DMS153 (cell line): ENCODE data around the gene RBMS3.
"Not testable (repeated sequence)": the region's sequence is repeated elsewhere in the genome, so short reads cannot be mapped to it uniquely, and the experiment has no call there.

Experiments used
- DNase-seq: peaks from one replicate; lab custom pipeline; 2025; lab: John Stamatoyannopoulos, UW

Gene RBMS3

DNA sequence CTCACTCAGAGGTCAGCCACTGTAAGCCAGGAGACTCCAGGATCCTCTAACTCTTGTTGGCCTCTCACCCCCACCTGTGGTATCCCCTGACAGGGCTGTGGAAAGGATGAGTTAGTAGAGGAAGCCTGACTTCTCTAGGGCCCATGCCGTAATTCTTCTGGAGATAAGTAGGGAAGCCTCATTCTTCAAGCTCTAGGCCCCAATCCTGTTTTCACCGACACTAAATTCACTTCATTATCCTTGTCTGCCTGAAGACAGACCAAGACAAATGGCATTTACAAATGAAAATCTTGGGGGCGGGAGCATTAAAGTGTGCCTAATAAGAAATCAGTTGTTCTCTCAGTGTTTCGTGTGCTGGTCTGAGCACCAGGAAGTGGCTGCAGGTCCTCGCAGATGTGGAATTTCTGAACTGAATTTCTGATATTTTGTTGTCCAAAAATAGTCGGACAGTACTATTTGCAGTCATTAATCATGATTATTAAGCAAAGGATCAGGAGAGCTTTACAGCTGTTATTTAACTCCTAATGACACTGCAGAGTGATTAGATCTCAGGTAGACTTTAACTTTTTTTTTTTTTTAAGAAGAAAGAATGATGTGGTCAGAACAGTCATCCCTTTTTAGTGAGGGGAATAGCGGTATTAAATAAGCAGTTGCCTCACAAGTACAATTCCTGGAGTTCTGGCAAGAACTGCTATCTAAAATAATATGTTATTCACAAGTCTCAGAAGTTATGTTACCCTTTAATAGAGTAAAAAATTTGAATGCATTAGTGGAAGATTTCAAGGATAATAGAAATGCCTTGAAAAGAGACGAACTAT, 58.4 kb downstream of the RBMS3 start:
- no peak for DNase-seq

- DNase-seq = no peak
These were observed 63.3 kb downstream of the RBMS3 start for GRCh38 chr3:29344154-29344553.

DNA sequence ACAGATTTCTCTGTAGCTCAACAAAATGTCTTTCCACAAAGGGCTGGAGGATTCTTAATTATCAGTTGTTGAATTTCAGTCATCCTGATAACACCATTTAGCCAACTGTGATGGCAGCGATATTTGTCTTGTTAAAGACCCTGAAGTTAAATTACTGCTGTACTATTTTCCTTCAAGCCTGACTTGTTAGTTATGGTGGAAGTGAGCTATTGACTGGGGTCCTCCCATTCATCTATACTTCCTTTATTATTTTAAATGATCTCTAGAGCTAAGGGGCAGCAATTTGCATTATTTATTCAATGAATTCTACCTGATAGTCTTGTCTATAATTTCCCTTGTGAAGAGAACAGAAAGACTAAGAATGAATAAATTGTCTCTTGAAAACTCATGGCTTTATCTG, 64.1 kb downstream of the RBMS3 start:
- no peak for DNase-seq

GRCh38 chr3:29345516-29346300, 64.8 kb downstream of the RBMS3 start:
- DNase-seq = no peak

- no peak for DNase-seq
These were observed 66.0 kb downstream of the RBMS3 start for GRCh38 chr3:29346828-29347227.

DNA sequence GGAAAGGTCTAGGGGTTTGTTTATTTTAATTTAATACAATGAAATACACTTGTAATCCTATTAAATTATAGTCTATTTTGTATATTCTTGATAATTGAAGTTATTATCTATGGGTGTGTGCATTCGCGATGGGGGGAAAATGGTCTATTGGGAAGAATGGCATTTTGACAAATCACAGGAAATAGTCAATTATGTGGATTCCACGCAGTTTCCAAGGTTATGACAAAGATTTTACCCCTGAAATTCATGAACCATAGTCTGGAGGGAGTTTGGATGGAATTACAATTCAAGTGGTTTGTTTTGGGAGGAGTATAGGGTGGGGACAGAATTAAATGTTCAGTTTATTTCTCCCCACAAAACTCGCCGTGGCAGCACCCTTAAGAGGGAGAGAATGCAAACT, 66.5 kb downstream of the RBMS3 start:
- DNase-seq = no peak

DNA sequence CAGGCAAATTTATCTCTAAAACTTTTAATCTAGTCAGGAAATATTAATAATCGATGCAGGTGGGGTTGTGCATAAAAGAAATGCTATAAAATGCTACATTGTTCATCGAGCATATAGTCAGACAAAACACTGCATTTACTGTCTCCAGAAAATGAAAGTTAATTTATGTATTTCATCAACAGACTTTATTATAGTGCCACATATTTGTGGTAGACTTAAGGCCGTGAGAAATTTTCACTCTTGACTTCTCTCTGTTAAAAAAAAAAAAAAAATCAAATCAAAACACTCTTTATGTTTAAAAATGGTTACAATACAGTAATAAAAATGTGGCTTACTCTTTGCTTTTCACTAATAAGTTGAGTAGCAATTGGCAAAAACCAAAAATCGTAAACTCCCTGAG, 67.4 kb downstream of the RBMS3 start:
- no peak for DNase-seq

DNA sequence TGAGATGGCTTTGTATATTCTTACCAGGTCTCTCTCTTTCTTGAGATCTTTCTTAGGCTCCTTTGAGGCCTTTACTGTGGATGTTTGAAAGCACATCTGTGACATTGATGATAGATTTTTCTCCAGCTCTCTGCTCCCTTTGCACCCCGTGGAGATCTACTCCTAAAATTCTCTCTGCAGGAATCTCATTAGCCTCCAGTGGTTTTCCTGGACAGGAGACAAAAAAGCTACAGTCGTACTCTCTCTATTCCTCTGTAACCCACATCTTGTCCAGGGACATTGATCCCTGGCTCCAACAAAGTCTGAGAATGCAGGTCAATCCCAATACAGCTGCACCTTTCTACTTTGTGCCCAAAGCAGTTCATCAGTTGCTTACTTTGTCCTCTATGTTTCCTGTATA, 68.2 kb downstream of the RBMS3 start:
- DNase-seq = no peak

DNA sequence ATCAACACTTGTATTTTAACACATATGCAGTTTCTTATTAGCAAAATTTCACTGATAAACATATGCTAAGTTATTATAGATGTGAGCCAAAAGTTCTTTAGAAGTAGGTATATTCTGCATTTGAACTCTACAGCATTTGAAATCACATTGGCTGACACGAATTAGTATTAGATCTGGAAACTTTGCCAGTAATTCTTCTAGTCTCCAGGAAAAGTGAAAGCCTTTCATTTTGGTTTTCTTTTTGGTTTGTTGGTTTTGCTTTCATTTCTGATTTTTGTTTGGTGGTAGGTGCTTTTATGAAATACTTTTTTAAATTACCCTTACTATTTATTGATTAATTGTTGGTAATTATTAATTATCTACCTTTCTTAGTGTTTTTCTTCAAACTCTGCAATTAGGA, 72.9 kb downstream of the RBMS3 start:
- DNase-seq = no peak

DNA sequence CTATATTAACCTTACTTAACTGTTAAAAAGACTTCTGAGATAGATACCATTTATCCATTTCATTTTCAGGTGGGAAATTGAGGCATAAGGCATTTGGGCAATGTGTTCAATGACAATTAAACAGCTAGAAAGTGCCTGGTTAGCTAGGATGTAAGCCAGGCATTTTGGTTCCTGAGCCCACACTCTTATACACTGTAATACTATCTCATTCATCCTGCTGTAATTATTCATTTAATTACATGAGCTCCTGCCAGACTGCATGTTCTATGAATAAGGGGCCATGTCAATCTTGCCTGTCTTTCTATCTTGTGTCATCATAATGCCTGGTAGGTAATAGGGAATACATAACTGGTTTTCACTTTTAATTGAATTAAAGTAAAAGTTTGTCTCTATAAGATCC, 74.0 kb downstream of the RBMS3 start:
- DNase-seq = no peak

DNA sequence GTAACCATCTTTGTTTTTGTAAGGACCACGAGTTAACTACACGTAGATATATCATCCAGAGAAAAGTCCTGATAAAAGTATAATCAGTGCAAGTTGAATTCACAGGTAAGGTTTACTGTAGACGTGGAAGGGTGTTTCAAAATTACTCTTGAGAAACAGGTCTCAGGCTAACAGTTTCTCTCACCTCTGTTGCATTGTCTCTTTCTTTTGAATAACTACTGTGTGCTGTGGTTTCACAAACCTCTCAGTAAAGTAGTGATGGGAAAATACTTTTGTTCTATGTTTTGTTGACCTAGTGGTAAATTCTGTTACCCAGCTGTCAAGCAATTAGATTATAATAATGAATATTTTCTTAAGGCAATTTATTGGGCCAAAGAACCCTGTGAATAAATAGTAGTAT, 75.2 kb downstream of the RBMS3 start:
- DNase-seq = no peak

DNA sequence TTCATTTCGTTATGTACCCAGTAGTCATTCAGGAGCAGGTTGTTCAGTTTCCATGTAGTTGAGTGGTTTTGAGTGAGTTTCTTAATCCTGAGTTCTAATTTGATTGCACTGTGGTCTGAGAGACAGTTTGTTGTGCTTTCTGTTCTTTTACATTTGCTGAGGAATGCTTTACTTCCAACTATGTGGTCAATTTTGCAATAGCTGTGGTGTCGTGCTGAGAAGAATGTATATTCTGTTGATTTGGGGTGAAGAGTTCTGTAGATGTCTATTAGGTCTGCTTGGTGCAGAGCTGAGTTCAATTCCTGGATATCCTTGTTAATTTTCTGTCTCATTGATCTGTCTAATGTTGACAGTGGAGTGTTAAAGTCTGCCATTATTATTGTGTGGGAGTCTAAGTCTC, 79.4 kb downstream of the RBMS3 start:
- not testable (repeated sequence) for DNase-seq

DNA sequence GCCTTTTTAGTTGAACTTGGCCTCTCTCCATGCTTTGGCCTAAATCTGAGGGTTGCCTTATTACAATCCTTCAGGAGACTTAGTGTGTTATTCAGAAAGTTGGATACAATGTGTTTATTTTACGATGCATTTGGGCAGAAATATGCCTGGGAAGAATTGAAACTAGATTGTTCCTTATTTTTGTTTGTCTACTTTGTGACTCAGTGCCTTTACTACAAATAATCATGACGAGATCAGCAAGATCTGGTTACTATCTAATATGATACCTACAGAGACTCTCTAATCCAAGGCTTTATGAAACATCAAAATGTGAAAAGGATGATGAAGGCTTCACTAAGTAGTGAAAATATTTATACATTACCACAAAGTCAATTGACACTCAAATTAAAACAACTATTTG, 82.2 kb downstream of the RBMS3 start:
- no peak for DNase-seq

DNA sequence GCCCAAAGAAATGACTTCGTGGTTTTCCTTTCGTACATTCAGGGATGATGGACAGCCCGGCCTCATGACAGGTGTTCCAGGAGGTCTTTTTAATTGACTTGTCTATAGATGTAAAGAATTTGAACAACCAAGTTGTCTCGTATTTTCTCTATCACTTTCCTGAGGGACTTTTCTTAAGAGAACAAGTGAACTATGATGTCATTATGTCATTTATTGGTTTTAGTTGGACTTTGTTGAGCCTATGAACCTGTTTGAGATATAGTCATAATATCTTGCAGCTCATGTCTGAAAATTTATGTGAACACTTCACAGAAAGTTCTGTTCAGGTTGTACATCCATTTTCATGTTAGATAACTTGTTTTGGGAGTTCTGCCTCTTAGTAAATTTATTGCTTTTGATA, 89.2 kb downstream of the RBMS3 start:
- DNase-seq = no peak

- DNase-seq = no peak
These were observed 89.9 kb downstream of the RBMS3 start for GRCh38 chr3:29370476-29371420.

GRCh38 chr3:29373131-29373680, 92.3 kb downstream of the RBMS3 start:
- DNase-seq = no peak

- no peak for DNase-seq
These were observed 93.4 kb downstream of the RBMS3 start for GRCh38 chr3:29374226-29374625.

DNA sequence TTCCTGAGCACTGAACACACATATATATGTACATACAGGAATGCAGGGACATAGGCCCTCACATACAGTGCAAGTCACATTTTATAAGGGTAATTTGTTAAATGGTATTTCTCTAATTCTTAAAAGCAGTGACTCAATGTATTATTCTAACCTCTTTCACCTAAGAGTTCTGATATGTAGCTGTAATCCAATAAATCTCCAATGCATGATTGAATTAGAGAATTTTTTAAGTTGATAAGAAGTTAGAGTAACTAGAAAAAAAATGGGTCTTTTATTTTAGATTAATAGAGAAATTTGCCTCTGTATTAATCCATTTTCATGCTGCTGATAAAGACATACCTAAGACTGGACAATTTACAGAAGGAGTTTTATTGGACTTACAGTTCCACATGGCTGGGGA, 98.2 kb downstream of the RBMS3 start:
- DNase-seq = no peak

DNA sequence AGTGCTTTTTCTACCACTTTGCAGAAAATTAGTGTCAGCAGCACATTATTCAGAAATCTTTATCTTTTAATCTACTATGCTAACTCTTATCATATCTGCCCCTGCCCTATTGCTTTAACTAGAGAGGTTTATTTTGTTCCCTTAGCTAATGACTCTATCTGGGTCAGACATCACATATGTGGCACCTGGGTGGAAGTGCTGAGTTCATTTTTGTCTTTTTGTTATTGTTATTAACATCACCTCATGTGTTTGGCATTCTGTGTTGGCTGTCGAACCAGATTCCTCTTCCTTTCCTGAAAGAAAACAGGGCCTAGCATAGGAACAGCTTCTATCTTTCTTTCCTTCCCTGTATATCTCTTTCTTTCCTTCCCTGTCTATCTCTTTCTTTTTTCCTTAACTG, 100.7 kb downstream of the RBMS3 start:
- DNase-seq = no peak

GRCh38 chr3:29382409-29382808, 101.5 kb downstream of the RBMS3 start:
- no peak for DNase-seq

GRCh38 chr3:29382845-29383244, 102.0 kb downstream of the RBMS3 start:
- no peak for DNase-seq

DNA sequence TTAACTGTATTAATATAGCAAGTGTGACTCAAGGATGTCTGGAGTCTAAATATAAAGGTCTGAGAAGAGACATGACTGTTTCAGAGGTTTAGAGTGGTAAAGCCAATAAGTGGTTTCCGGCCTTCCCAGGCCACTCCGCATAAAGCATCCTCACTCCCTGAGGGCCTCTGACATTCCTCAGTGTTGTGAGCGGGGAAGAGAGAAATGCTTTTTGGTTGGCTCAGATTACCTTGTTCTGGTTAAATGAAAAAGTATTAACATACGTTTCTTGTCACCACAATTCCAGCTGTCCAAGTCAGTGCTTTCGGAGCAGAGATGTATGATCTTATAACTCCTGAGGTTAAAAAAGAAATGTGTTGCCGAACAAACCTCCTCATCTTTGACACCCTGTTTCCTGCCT, 103.8 kb downstream of the RBMS3 start:
- no peak for DNase-seq
